WTC11 (cell line): ENCODE data around the gene NUP93. TPM values are rescaled to one million over a fixed set of nuclear protein-coding genes. Genes with fewer than 3 reads are reported as not detected.

Source experiments
- ATAC-seq: fragments of 200-7000 bp; cut with Tn5 transposase; 2 replicates; pipeline ENCODE4 v1.10.0; 2021; ENCODE audit warnings: mild to moderate bottlenecking, moderate library complexity
- CTCF ChIA-PET: fragments of 300-600 bp; sonication (Branson Sonifier 250); formaldehyde crosslinking; loops from one replicate; lab custom pipeline; 2021; ENCODE audit warnings: antibody characterized with exemption; lab: Charles Lee
- POLR2A ChIA-PET: fragments of 350-600 bp; sonication (Branson Sonifier 250); formaldehyde crosslinking; loops from one replicate; lab custom pipeline; 2021; ENCODE audit warnings: antibody characterized with exemption; lab: Charles Lee
- DNase-seq: peaks from one replicate; pipeline ENCODE4 v3.0.0; 2021; ENCODE audit warnings: low spot score
- H3K27ac Mint-ChIP-seq: 2 replicates; pipeline ENCODE4 v1.8.0; 2021; ENCODE audit warnings: mixed read lengths
- H3K27me3 Mint-ChIP-seq: 2 replicates; pipeline ENCODE4 v1.8.0; 2021; ENCODE audit warnings: low read depth, mild to moderate bottlenecking, moderate library complexity, mixed read lengths
- H3K36me3 Mint-ChIP-seq: 2 replicates; pipeline ENCODE4 v1.8.0; 2021; ENCODE audit warnings: mixed read lengths
- H3K4me1 Mint-ChIP-seq: 2 replicates; pipeline ENCODE4 v1.8.0; 2022; ENCODE audit warnings: mixed read lengths
- H3K4me3 Mint-ChIP-seq: 2 replicates; pipeline ENCODE4 v1.8.0; 2021; ENCODE audit warnings: mild to moderate bottlenecking, moderate library complexity, mixed read lengths
- H3K9me3 Mint-ChIP-seq: 2 replicates; pipeline ENCODE4 v1.8.0; 2021; ENCODE audit warnings: mixed read lengths
- ATF3 ChIP-seq: sonication (generic); formaldehyde crosslinking; conservative IDR thresholded peaks from 2 replicates; pipeline ENCODE4 v1.8.1; 2022; ENCODE audit warnings: mild to moderate bottlenecking, missing genetic modification reagents
- CDX4 ChIP-seq: fragments of 250-450 bp; sonication (Bioruptor Pico); IDR thresholded peaks from 2 replicates; pipeline ENCODE4 v1.9.0; 2021; ENCODE audit warnings: moderate library complexity, mild to moderate bottlenecking, inconsistent platforms, borderline replicate concordance
- CREM ChIP-seq: sonication (generic); formaldehyde crosslinking; IDR thresholded peaks from 2 replicates; pipeline ENCODE4 v1.8.1; 2022; ENCODE audit warnings: mild to moderate bottlenecking, missing genetic modification reagents, moderate library complexity
- ELF4 ChIP-seq: sonication (generic); formaldehyde crosslinking; IDR thresholded peaks from 2 replicates; pipeline ENCODE4 v1.8.1; 2022; ENCODE audit warnings: low read depth, mild to moderate bottlenecking, moderate library complexity, missing genetic modification reagents
- GTF2I ChIP-seq: fragments of 250-450 bp; sonication (Bioruptor Pico); conservative IDR thresholded peaks from 2 replicates; pipeline ENCODE4 v1.4.0; 2021; ENCODE audit warnings: mild to moderate bottlenecking
- IRF1 ChIP-seq: sonication (generic); formaldehyde crosslinking; IDR thresholded peaks from 2 replicates; pipeline ENCODE4 v1.8.0; 2023; ENCODE audit warnings: missing genetic modification reagents
- NR2C2 ChIP-seq: sonication (generic); formaldehyde crosslinking; IDR thresholded peaks from 2 replicates; pipeline ENCODE4 v1.8.0; 2022; ENCODE audit warnings: mild to moderate bottlenecking, missing genetic modification reagents
- OVOL2 ChIP-seq: fragments of 250-450 bp; sonication (Bioruptor Pico); IDR thresholded peaks from 2 replicates; pipeline ENCODE4 v1.9.0; 2021; ENCODE audit warnings: mild to moderate bottlenecking, borderline replicate concordance
- PRDM15 ChIP-seq: sonication (generic); formaldehyde crosslinking; IDR thresholded peaks from 2 replicates; pipeline ENCODE4 v1.8.0; 2022; ENCODE audit warnings: missing genetic modification reagents
- RORB ChIP-seq: fragments of 250-450 bp; sonication (Bioruptor Pico); IDR thresholded peaks from 2 replicates; pipeline ENCODE4 v1.9.0; 2021; ENCODE audit warnings: mild to moderate bottlenecking
- STAT6 ChIP-seq: sonication (generic); formaldehyde crosslinking; conservative IDR thresholded peaks from 2 replicates; pipeline ENCODE4 v1.8.1; 2023; ENCODE audit warnings: mild to moderate bottlenecking, low read depth, missing genetic modification reagents, moderate library complexity
- ZBTB21 ChIP-seq: sonication (generic); formaldehyde crosslinking; IDR thresholded peaks from 2 replicates; pipeline ENCODE4 v1.8.1; 2023; ENCODE audit warnings: mild to moderate bottlenecking, missing genetic modification reagents, borderline replicate concordance
- ZBTB43 ChIP-seq: sonication (generic); formaldehyde crosslinking; IDR thresholded peaks from 2 replicates; pipeline ENCODE4 v1.8.1; 2023; ENCODE audit warnings: mild to moderate bottlenecking, missing genetic modification reagents
- ZNF219 ChIP-seq: sonication (generic); formaldehyde crosslinking; IDR thresholded peaks from 2 replicates; pipeline ENCODE4 v1.8.0; 2023; ENCODE audit warnings: missing genetic modification reagents, mild to moderate bottlenecking, borderline replicate concordance
- ZNF416 ChIP-seq: fragments of 250-450 bp; sonication (Bioruptor Pico); IDR thresholded peaks from 2 replicates; pipeline ENCODE4 v1.9.0; 2021; ENCODE audit warnings: mild to moderate bottlenecking, inconsistent platforms
- total RNA-seq: library from RNA; stranded (reverse); gene quantifications from 3 replicates; pipeline ENCODE4 v1.2.3, GENCODE V29; 2021

NUP93 gene
- total RNA-seq, 1 experiment from 2014 or later: 185 TPM

- TF ChIP-seq PRDM15 (CRISPR knock-in tag) (no peak), ATF3 (CRISPR knock-in tag) (no peak), ZNF416 (CRISPR knock-in tag) (no peak), STAT6 (CRISPR knock-in tag) (no peak), GTF2I (no peak), ZNF219 (no peak), CDX4 (no peak), IRF1 (CRISPR knock-in tag) (no peak), NR2C2 (CRISPR knock-in tag) (no peak), ELF4 (CRISPR knock-in tag) (no peak)
- TF ChIP-seq, all 79 proteins: peak for 0
Observed at GRCh38 chr16:56847173-56847910, 117.4 kb downstream of the NUP93 start (continued).

GRCh38 chr16:56848029-56848936, 118.4 kb downstream of the NUP93 start:
- H3K27me3 Mint-ChIP-seq: no peaks in the 10 kb centered on the region
- peak overlapping the region; percentile 65; the same call in 1 of the 2 replicates for H3K27ac Mint-ChIP-seq
- ChIA-PET CTCF (interaction anchor here (0.9 to 2.1 kb wide), 3 partner anchors 55 to 248 kb away, joined by 3 to 7 read pairs (median 6); no protein-coding TSS in a partner anchor), POLR2A (no interaction called here)
- no peak for ATAC-seq
- no peak overlapping the region for H3K4me3 Mint-ChIP-seq
- DNase-seq: peak; percentile 7
- peaks cover 31% of the 10 kb centered on the region for H3K4me1 Mint-ChIP-seq
- TF ChIP-seq CREM (CRISPR knock-in tag) (no peak), ZBTB43 (CRISPR knock-in tag) (no peak), RORB (CRISPR knock-in tag) (no peak), ZBTB21 (CRISPR knock-in tag) (no peak), OVOL2 (no peak)
- peaks cover 11% of the 10 kb centered on the region; the same call in 1 of the 2 replicates for H3K9me3 Mint-ChIP-seq
- peaks cover 19% of the 10 kb centered on the region for H3K36me3 Mint-ChIP-seq
